Trophoblast cell (in vitro differentiated cells and primary cell): ENCODE data around the gene NGFR.

ENCODE experiments used
- DNase-seq, 2 donors: peaks; one replicate each; pipeline ENCODE4 v3.0.0-alpha.2; 2016
- H2AFZ ChIP-seq: 2 replicates; pipeline ENCODE4 v1.6.1; 2013; ENCODE audit warnings: low read length, moderate library complexity, mild to moderate bottlenecking; ENCODE audit not compliant: insufficient read depth, poor library complexity
- H2AK5ac ChIP-seq: 2 replicates; pipeline ENCODE4 v1.6.1; 2013; ENCODE audit warnings: mild to moderate bottlenecking, low read length
- H2BK120ac ChIP-seq: 2 replicates; pipeline ENCODE4 v1.6.1; 2013; ENCODE audit warnings: low read length, mild to moderate bottlenecking, moderate library complexity; ENCODE audit not compliant: insufficient read depth, poor library complexity
- H2BK12ac ChIP-seq: 2 replicates; pipeline ENCODE4 v1.6.1; 2013; ENCODE audit warnings: mild to moderate bottlenecking, low read length, moderate library complexity
- H2BK5ac ChIP-seq: 2 replicates; pipeline ENCODE4 v1.6.1; 2013; ENCODE audit warnings: low read length, low read depth, moderate library complexity, mild to moderate bottlenecking; ENCODE audit not compliant: poor library complexity
- H3K14ac ChIP-seq: 2 replicates; pipeline ENCODE4 v1.6.1; 2013; ENCODE audit warnings: mild to moderate bottlenecking, low read length
- H3K18ac ChIP-seq: 2 replicates; pipeline ENCODE4 v1.6.1; 2013; ENCODE audit warnings: mild to moderate bottlenecking, low read length
- H3K23ac ChIP-seq: 2 replicates; pipeline ENCODE4 v1.6.1; 2013; ENCODE audit warnings: low read length
- H3K27ac ChIP-seq: 2 replicates; pipeline ENCODE4 v1.5.1; 2013; ENCODE audit warnings: low read depth, mild to moderate bottlenecking, inconsistent platforms, low read length, moderate library complexity
- H3K27me3 ChIP-seq: 2 replicates; pipeline ENCODE4 v1.6.1; 2013; ENCODE audit warnings: inconsistent platforms, mild to moderate bottlenecking, low read length, moderate library complexity; ENCODE audit not compliant: insufficient read depth
- H3K36me3 ChIP-seq, 2 experiments: 1 replicate in 1 of 2; 2 replicates in 1 of 2; pipeline ENCODE4 v1.6.1; 2013; ENCODE audit warnings: low read length in 2 of 2, mild to moderate bottlenecking in 2 of 2, moderate library complexity in 1 of 2; ENCODE audit not compliant: insufficient read depth in 2 of 2, control insufficient read depth in 1 of 2
- H3K4ac ChIP-seq: 2 replicates; pipeline ENCODE4 v1.6.1; 2013; ENCODE audit warnings: low read depth, mild to moderate bottlenecking, low read length, moderate library complexity
- H3K4me1 ChIP-seq, 2 experiments: 1 replicate in 1 of 2; 2 replicates in 1 of 2; pipeline ENCODE4 v1.6.1; 2013; ENCODE audit warnings: low read length in 2 of 2, mild to moderate bottlenecking in 2 of 2, moderate library complexity in 1 of 2; ENCODE audit not compliant: insufficient read depth in 2 of 2, control insufficient read depth in 1 of 2
- H3K4me2 ChIP-seq: 2 replicates; pipeline ENCODE4 v1.6.1; 2013; ENCODE audit warnings: inconsistent platforms, mild to moderate bottlenecking, low read length, moderate library complexity
- H3K4me3 ChIP-seq: 2 replicates; pipeline ENCODE4 v1.5.1; 2013; ENCODE audit warnings: mild to moderate bottlenecking, low read depth, low read length, inconsistent platforms
- H3K79me1 ChIP-seq: one replicate; pipeline ENCODE4 v1.6.1; 2013; ENCODE audit warnings: low read length
- H3K79me2 ChIP-seq: 2 replicates; pipeline ENCODE4 v1.6.1; 2013; ENCODE audit warnings: low read length, mild to moderate bottlenecking; ENCODE audit not compliant: control insufficient read depth, insufficient read depth, poor library complexity
- H3K9ac ChIP-seq: 2 replicates; pipeline ENCODE4 v1.6.1; 2013; ENCODE audit warnings: mild to moderate bottlenecking, low read length
- H3K9me3 ChIP-seq: 2 replicates; pipeline ENCODE4 v1.6.1; 2013; ENCODE audit warnings: low read depth, mild to moderate bottlenecking, control low read depth, inconsistent platforms, low read length; ENCODE audit not compliant: insufficient read depth
- H4K12ac ChIP-seq: 2 replicates; pipeline ENCODE4 v1.6.1; 2013; ENCODE audit warnings: low read depth, mild to moderate bottlenecking, low read length, moderate library complexity
- H4K8ac ChIP-seq: 2 replicates; pipeline ENCODE4 v1.6.1; 2013; ENCODE audit warnings: low read depth, mild to moderate bottlenecking, low read length, moderate library complexity
- H4K91ac ChIP-seq: one replicate; pipeline ENCODE4 v1.6.1; 2013; ENCODE audit warnings: low read depth, mild to moderate bottlenecking, low read length, moderate library complexity
- WGBS: extraction: QIAGEN DNeasy Blood & Tissue Kit; methylation state at CpG from one replicate; pipeline ENCODE4 v1.1.7; 2013; ENCODE audit warnings: missing lambda C conversion rate; ENCODE audit not compliant: insufficient read length, insufficient coverage; ENCODE audit errors: extremely low coverage; 5-methylcytosine and 5-hydroxymethylcytosine counted together

The NGFR gene

DNA sequence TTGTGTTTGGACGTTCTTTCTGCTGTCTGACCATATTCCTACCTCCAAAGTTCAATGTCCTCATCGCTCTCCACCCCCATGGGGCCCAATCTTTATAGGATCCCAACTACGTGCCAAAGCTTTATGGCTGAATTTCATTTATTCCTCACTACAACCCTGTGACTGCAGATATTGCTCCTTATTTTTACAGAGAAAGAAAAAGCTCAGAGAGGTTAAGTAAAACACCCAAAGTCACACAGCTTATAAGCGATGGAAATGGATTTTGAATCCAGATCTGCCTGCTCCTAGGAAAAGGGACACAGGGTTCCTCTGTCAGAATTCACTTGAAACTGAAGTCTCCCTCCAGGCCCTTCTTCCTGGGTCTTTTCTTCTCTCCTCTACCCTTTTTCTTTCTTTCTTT is 9.3 kb downstream of the NGFR start:
- no peak overlapping the region for H4K8ac ChIP-seq
- no peak overlapping the region for H3K23ac ChIP-seq
- H3K4ac ChIP-seq = no peak overlapping the region
- H3K18ac ChIP-seq = no peak overlapping the region
- no peaks in the 10 kb centered on the region for H3K36me3 ChIP-seq
- H2BK12ac ChIP-seq = no peak overlapping the region
- H3K4me2 ChIP-seq = no peak overlapping the region
- H3K14ac ChIP-seq = no peak overlapping the region
- no peak overlapping the region for H2BK120ac ChIP-seq
- H3K27ac ChIP-seq = no peak overlapping the region
- H2BK5ac ChIP-seq = no peak overlapping the region
- WGBS = no CpG with 5 or more reads among the region's 4 CpGs
- no peak overlapping the region for H2AFZ ChIP-seq
- H3K27me3 ChIP-seq = no peaks in the 10 kb centered on the region
- peaks cover 16% of the 10 kb centered on the region for H3K79me1 ChIP-seq
- H2AK5ac ChIP-seq = no peak overlapping the region
- peaks cover 21 to 25% of the 10 kb centered on the region in 2 experiments for H3K4me1 ChIP-seq
- no peak overlapping the region for H4K91ac ChIP-seq
- H3K4me3 ChIP-seq = no peak overlapping the region
- H4K12ac ChIP-seq = no peak overlapping the region
- H3K79me2 ChIP-seq = no peaks in the 10 kb centered on the region
- no peak for DNase-seq
- no peaks in the 10 kb centered on the region for H3K9me3 ChIP-seq
- H3K9ac ChIP-seq = no peak overlapping the region

DNA sequence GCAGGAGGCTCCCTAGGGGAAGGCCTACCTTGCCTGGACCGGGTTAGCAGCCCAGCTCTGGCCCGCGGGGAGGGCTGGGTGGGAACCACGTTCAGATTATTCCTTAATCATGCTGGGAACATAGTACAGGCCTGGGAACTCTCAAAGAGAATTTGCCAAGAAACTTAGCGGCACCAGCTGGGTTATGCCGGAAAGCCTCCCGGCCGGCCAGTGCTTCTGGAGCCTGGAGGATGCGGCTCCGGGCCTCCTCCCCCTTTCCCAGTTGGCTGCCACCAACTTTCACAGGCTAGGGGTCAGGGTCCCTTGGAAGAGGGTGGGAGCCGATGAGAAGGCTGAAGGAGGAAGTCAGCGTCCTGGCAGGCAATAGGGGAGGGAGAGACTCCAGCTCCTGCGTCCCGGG is 10.8 kb downstream of the NGFR start:
- Histone ChIP-seq H2BK5ac (no peak overlapping the region), H3K23ac (no peak overlapping the region), H3K9me3 (no peaks in the 10 kb centered on the region), H3K18ac (no peak overlapping the region), H3K79me1 (peaks cover 16% of the 10 kb centered on the region), H3K27me3 (no peaks in the 10 kb centered on the region), H3K79me2 (no peaks in the 10 kb centered on the region), H3K27ac (no peak overlapping the region), H4K91ac (no peak overlapping the region), H3K9ac (no peak overlapping the region), H2AK5ac (no peak overlapping the region), H3K4ac (no peak overlapping the region), H3K36me3 (no peaks in the 10 kb centered on the region), H2BK12ac (no peak overlapping the region), H3K4me1 (peaks cover 24 to 27% of the 10 kb centered on the region in 2 experiments), H2BK120ac (no peak overlapping the region), H3K14ac (no peak overlapping the region), H4K8ac (no peak overlapping the region), H3K4me2 (no peak overlapping the region), H2AFZ (no peak overlapping the region), H3K4me3 (no peak overlapping the region), H4K12ac (no peak overlapping the region)
- WGBS = no CpG with 5 or more reads among the region's 14 CpGs
- DNase-seq = no peak

DNA sequence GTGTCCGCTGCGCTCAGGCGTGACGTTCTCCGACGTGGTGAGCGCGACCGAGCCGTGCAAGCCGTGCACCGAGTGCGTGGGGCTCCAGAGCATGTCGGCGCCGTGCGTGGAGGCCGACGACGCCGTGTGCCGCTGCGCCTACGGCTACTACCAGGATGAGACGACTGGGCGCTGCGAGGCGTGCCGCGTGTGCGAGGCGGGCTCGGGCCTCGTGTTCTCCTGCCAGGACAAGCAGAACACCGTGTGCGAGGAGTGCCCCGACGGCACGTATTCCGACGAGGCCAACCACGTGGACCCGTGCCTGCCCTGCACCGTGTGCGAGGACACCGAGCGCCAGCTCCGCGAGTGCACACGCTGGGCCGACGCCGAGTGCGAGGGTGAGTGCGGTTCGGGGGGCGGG is 11.2 kb downstream of the NGFR start:
- Histone ChIP-seq H3K4me3 (peak overlapping the region; percentile 10), H3K4me2 (no peak overlapping the region), H2AFZ (no peak overlapping the region), H4K91ac (no peak overlapping the region), H2AK5ac (no peak overlapping the region), H3K4ac (no peak overlapping the region), H3K4me1 (peaks cover 24 to 27% of the 10 kb centered on the region in 2 experiments), H3K14ac (no peak overlapping the region), H3K79me2 (no peaks in the 10 kb centered on the region), H3K27me3 (no peaks in the 10 kb centered on the region), H4K12ac (no peak overlapping the region), H2BK12ac (no peak overlapping the region), H3K9ac (no peak overlapping the region), H3K79me1 (peaks cover 16% of the 10 kb centered on the region), H2BK120ac (no peak overlapping the region), H3K18ac (no peak overlapping the region), H3K23ac (no peak overlapping the region), H3K9me3 (no peaks in the 10 kb centered on the region), H3K36me3 (no peaks in the 10 kb centered on the region), H4K8ac (no peak overlapping the region), H2BK5ac (no peak overlapping the region), H3K27ac (no peak overlapping the region)
- no CpG with 5 or more reads among the region's 57 CpGs for WGBS
- no peak for DNase-seq

DNA sequence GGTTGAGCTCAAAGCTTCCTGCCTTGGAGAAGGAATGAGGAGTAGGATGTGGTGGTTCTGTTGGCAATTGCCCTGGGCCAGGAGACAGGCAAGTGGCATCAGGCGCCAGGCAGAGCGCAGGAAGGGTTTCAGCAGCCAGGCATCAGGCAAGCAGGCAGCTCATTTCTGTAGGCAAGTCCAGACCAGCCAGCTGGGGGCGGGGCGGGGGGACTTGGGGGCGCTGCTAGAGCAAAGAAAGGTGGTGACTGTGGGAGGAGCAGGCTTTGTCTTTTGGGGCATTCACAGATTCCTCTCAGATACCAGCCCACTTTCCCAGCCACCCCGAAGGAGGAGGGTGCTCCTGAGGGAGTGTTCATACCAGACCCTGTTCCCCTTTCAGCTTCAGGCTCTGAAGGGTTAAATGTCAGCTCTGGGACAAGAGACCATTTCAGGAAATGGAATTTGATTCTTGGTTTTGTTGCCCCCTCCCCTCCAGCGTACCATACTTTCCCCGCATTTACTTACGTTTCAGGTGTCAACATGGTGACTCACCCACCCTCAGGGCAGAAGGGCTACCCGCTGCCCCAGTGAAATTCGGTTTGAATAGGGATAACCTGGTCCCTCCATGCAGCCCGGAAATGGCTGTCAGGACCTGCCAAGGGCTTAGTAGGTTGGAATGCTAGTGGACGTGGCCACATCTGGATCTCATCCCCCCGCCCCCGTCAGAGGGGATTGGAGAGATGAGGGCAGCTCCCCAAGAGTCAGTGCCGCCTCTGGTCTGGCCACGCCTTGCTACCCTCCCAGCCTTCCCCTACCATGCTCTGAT is 13.2 kb downstream of the NGFR start:
- Histone ChIP-seq H3K36me3 (no peaks in the 10 kb centered on the region), H3K27ac (peak overlapping the region; percentile 8), H2AFZ (no peak overlapping the region), H3K9ac (no peak overlapping the region), H3K4me2 (peak overlapping the region; percentile 43), H2BK5ac (peak overlapping the region; percentile 31), H3K79me2 (no peaks in the 10 kb centered on the region), H2BK12ac (peak overlapping the region; percentile 92), H3K23ac (no peak overlapping the region), H4K12ac (no peak overlapping the region), H4K8ac (peak overlapping the region; percentile 27), H3K27me3 (no peaks in the 10 kb centered on the region), H3K18ac (peak overlapping the region; percentile 52), H3K4me3 (no peak overlapping the region), H2AK5ac (peak overlapping the region; percentile 63), H4K91ac (peak overlapping the region; percentile 78), H3K4ac (no peak overlapping the region), H3K79me1 (peaks cover 16% of the 10 kb centered on the region), H2BK120ac (peak overlapping the region; percentile 45), H3K9me3 (no peaks in the 10 kb centered on the region), H3K4me1 (peaks cover 28 to 32% of the 10 kb centered on the region in 2 experiments), H3K14ac (peak overlapping the region; percentile 43)
- no CpG with 5 or more reads among the region's 17 CpGs for WGBS
- peak; percentile 95 to 96 for DNase-seq
